Body of pancreas (tissue), 4 donors: Measurements from ENCODE around the gene PGPEP1.

Experiments used
- CTCF ChIP-seq, 7 experiments: fragments of 450-650 bp in 4 of 7; fragments of 200-600 bp in 3 of 7; sonication (generic) in 3 of 7; IDR thresholded peaks; one replicate each; pipeline ENCODE4 v1.5.1; 2016 to 2019; ENCODE audit warnings: antibody characterized with exemption in 7 of 7
- POLR2A ChIP-seq, 3 donors: fragments of 450-650 bp; IDR thresholded peaks; one replicate each; pipeline ENCODE4 v1.6.1; 2016; ENCODE audit warnings: antibody characterized with exemption in 3 of 3, mild to moderate bottlenecking in 2 of 3

GRCh38 chr19:18348171-18348570 is 7.8 kb downstream of the PGPEP1 start:
- TF ChIP-seq POLR2A (IDR thresholded peaks at IDR 0.05) (no peak), CTCF (IDR thresholded peaks at IDR 0.05) (no peak)
